ENCODE results near the gene THUMPD2.

Gene THUMPD2

GRCh38 chr2:39780825-39781600 is 2.0 kb upstream of the THUMPD2 start:
- H3K4me3 ChIP-seq (ENCODE audit: low read depth, low read length) = no peak overlapping the region
- DNase-seq (ENCODE audit: low read depth, low spot score) = peak; percentile 14
- TF ChIP-seq CTCF (IDR thresholded peaks at IDR 0.05; ENCODE audit: low read depth, low read length) = no peak
- in situ Hi-C loops (cut with HindIII; ENCODE audit: low sequenced_read_pairs) = no loop called here

DNA sequence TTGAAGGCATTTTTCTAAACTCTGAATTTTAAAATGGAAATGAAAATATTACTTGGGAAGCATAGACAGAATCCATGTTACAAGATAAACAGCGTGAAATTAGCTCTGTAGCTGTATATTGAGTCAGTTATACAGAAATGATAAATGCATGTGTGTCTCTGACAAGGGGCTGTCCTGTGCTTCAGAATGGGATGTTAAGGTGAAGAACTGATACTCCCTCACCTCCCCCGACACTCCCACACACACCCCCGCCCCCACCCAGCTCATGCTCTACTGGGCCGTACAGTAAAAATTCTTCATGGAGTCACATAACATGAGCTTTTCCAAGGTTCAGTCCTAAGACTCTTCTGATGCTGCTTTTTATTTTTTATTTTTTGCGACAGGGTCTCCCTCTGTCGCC is 869 bp upstream of the THUMPD2 start:
- no peak overlapping the region for H3K4me3 ChIP-seq (ENCODE audit: low read depth, low read length)
- DNase-seq (ENCODE audit: low read depth, low spot score) = no peak
- in situ Hi-C loops (cut with HindIII; ENCODE audit: low sequenced_read_pairs) = no loop called here
- no peak for TF ChIP-seq CTCF (IDR thresholded peaks at IDR 0.05; ENCODE audit: low read depth, low read length)

- in situ Hi-C loops (cut with HindIII; ENCODE audit: low sequenced_read_pairs) = no loop called here
- H3K4me3 ChIP-seq (ENCODE audit: low read depth, low read length) = peak overlapping the region; percentile 57
Observed at GRCh38 chr2:39779341-39779851, 338 bp upstream of the THUMPD2 start.

DNA sequence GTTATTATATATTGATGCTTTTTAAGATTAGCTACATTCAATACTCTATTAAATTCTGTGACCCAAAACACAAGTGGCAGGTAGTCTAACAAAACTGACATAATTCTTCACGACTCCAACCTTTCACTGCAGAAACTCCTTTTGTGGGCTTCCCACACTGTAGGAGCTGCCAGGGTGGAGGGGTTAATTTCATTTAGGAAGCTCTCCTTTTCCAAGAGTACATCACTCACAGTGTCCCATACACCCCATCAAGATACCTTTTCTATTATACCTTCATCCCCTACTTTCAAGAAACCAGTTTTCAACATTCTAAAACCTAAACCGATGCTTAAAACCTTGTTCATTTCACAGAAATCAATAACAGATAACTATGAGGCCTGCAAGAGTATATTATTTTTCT is 825 bp downstream of the THUMPD2 start:
- in situ Hi-C loops (cut with HindIII; ENCODE audit: low sequenced_read_pairs) = no loop called here
- peak overlapping the region; percentile 57 for H3K4me3 ChIP-seq (ENCODE audit: low read depth, low read length)
- DNase-seq (ENCODE audit: low read depth, low spot score) = no peak
- TF ChIP-seq CTCF (IDR thresholded peaks at IDR 0.05; ENCODE audit: low read depth, low read length) = no peak

More at GRCh38 chr2:39779341-39779851, 338 bp upstream of the THUMPD2 start:
- no peak for DNase-seq (ENCODE audit: low read depth, low spot score)
- no peak for TF ChIP-seq CTCF (IDR thresholded peaks at IDR 0.05; ENCODE audit: low read depth, low read length)

DNA sequence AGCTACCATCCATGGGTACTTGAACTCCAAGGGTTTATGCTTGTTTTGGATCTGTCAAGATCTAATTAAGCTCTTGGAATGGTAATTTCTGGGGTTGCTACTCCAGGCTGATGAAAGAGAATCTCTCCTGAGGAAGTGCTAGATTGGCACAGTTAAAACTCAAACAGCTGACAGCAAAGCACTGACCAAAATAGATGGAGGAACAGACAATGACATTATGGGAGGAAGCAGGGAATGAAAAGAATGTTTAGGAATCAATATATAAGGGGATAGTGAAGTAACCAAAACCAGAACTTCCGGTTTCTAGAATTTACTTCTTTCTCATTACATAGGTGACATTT is 6.3 kb downstream of the THUMPD2 start:
- no peak for DNase-seq (ENCODE audit: low read depth, low spot score)
- in situ Hi-C loops (cut with HindIII; ENCODE audit: low sequenced_read_pairs) = no loop called here
- TF ChIP-seq CTCF (IDR thresholded peaks at IDR 0.05; ENCODE audit: low read depth, low read length) = no peak
- H3K4me3 ChIP-seq (ENCODE audit: low read depth, low read length) = no peak overlapping the region

GRCh38 chr2:39772086-39772811 is 6.8 kb downstream of the THUMPD2 start:
- in situ Hi-C loops (cut with HindIII; ENCODE audit: low sequenced_read_pairs) = no loop called here
- DNase-seq (ENCODE audit: low read depth, low spot score) = peak; percentile 73
- no peak for TF ChIP-seq CTCF (IDR thresholded peaks at IDR 0.05; ENCODE audit: low read depth, low read length)
- no peak overlapping the region for H3K4me3 ChIP-seq (ENCODE audit: low read depth, low read length)

Measured in astrocyte of the spinal cord (primary cell).